GM06990 (cell line): ENCODE results near the gene NT5C3A.
"Not testable (repeated sequence)": the region's sequence is repeated elsewhere in the genome, so short reads cannot be mapped to it uniquely, and the experiment has no call there.

Experiments used
- DNase-seq: peaks from one replicate; pipeline ENCODE4 v3.0.0-alpha.2; 2011; ENCODE audit not compliant: insufficient read length; ENCODE audit errors: extremely low read depth
- H3K27me3 ChIP-seq: replicated peaks from 2 replicates; pipeline ENCODE4 v1.6.0; 2011; ENCODE audit warnings: low read length; ENCODE audit not compliant: control insufficient read depth, insufficient read depth
- H3K36me3 ChIP-seq: 2 replicates; pipeline ENCODE4 v1.5.1; 2011; ENCODE audit warnings: low read length; ENCODE audit not compliant: control insufficient read depth, insufficient read depth
- H3K4me3 ChIP-seq: replicated peaks from 2 replicates; pipeline ENCODE4 v1.5.1; 2011; ENCODE audit warnings: low read depth, mild to moderate bottlenecking, control low read depth, low read length
- TF ChIP-seq, protein P1 (sequence below): IDR thresholded peaks from 2 replicates; pipeline ENCODE4 v1.5.1; 2011; ENCODE audit warnings: low read length, control low read depth, mild to moderate bottlenecking, inconsistent platforms; ENCODE audit not compliant: insufficient read depth, poor library complexity, severe bottlenecking

NT5C3A gene

DNA sequence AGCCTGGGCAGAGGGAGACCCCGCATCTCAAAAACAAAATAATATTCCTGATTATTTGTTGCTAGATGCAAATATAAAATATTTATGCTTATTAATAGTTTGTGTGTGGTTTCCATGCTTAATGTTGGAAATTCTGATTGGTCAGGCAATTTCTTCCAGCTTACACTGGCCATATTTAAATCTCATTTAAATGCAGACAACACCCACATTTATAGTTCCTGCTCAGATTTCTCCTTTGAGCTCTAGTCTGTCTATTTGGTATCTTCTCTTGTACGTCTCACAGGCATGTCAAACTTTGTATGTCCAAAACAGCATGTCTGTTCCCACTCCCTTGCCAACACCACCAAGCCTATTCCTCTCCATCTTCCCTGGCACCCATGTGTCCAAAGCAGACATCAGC is 52.8 kb downstream of the NT5C3A start:
- H3K36me3 ChIP-seq: peaks cover 7% of the 10 kb centered on the region

DNA sequence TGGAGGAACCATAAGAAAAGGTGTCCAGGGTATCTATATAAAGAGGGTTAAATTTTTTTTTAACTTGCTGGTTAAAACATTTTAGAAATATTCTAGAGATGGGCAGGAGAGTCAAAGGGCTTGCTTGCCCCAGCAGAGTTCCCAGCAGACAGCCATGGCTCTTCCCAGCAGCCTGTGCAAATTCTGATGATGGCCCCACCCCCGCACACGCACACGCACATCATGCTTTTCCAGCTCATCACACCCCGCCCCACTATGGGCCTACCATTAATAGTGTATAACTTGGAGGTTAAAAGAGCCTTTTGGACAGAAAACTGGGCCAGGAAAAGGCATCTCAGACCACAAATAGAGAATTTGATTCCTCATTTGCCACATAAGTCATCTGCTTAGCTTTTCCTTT is 56.9 kb downstream of the NT5C3A start:
- H3K27me3 ChIP-seq, H3K36me3 ChIP-seq, H3K4me3 ChIP-seq, DNase-seq: not testable (repeated sequence)

More for the DNA sequence above, 52.8 kb downstream of the NT5C3A start:
- no peak for DNase-seq
- Histone ChIP-seq H3K4me3 (no peak overlapping the region), H3K27me3 (no peaks in the 10 kb centered on the region)
- TF ChIP-seq, protein P1, sequence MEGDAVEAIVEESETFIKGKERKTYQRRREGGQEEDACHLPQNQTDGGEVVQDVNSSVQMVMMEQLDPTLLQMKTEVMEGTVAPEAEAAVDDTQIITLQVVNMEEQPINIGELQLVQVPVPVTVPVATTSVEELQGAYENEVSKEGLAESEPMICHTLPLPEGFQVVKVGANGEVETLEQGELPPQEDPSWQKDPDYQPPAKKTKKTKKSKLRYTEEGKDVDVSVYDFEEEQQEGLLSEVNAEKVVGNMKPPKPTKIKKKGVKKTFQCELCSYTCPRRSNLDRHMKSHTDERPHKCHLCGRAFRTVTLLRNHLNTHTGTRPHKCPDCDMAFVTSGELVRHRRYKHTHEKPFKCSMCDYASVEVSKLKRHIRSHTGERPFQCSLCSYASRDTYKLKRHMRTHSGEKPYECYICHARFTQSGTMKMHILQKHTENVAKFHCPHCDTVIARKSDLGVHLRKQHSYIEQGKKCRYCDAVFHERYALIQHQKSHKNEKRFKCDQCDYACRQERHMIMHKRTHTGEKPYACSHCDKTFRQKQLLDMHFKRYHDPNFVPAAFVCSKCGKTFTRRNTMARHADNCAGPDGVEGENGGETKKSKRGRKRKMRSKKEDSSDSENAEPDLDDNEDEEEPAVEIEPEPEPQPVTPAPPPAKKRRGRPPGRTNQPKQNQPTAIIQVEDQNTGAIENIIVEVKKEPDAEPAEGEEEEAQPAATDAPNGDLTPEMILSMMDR: no peak

DNA sequence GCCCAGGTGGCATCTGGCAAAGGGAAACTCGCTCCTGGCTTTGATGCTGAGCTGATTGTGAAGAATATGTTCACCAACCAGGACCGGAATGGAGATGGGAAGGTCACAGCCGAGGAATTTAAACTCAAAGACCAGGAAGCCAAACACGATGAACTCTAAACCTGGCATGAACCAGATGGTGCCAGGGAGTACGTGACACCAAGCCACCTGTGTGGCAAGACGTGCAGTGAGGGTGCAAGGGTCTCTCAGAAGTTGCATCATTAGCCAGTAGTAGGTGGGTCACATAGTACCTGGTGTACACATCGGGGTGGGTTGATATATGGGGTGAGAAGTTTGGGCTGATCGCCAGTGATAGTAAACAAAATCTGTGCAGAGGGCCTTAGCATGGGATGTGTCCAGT is 57.4 kb downstream of the NT5C3A start:
- H3K4me3 ChIP-seq, H3K36me3 ChIP-seq, H3K27me3 ChIP-seq, DNase-seq: not testable (repeated sequence)

DNA sequence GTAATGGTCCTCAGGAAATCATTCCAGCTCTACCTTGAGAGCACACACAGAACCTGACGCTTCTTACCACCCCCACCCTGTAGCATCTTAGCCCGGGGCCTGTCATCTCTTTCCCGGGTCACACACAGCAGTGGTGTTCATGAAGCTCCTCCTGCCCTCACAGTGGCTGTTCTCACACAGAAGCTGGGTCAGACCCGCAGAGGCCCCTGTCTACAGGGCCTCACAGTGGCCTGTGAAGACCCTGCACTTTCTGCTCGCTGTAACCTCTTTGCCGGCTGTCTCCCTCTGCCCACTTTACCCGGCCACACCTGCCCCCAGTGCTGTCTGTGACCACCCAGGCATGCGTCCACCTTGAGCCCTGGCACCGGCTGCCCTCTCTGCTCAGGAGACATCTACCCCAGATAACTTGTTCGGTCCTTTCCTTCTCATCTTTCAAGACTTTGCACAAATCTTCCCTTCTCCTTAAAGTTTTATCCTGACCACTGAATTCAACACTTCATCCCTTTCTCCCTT is 58.4 kb downstream of the NT5C3A start:
- H3K27me3 ChIP-seq, H3K4me3 ChIP-seq, DNase-seq, H3K36me3 ChIP-seq: not testable (repeated sequence)

DNA sequence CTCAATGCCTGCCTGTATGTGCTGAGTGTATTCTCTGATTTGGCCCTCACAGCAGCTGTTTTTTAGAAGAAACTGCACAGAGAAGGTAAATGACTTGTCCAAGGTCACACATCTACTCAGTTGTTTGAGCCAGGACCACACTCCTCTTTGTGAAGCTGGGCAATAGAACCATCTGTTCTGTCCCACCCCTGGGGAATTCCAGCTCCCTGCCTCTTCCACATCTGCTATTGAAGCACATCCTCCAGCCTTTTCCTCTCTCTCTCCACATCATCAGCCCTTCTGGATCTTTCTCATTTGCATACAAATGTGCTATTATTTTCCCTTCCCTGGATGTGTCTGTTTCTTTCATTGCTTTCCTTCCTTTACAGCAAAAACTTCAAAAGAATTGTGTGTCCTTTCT is 59.5 kb downstream of the NT5C3A start:
- not testable (repeated sequence) for H3K36me3 ChIP-seq, H3K4me3 ChIP-seq, H3K27me3 ChIP-seq, DNase-seq

DNA sequence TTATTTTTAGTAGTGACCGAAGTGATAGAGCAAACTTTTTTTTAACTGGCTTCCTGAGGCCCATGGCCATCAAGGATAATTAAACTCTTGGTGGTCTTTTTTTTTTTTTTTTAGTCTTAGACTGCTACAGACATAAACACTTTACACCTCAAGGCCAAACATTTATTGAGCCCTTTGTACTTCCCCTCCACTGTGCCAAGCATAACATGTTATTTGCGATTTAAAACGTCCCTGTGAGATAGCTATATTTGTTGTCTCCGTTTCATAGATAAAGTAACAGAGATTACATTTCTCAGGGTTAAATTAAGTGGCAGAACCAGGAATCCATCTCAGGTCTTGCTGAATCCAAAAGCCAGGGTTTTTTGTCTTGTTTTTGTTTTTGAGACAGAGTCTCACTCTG is 63.2 kb downstream of the NT5C3A start:
- not testable (repeated sequence) for H3K4me3 ChIP-seq, H3K27me3 ChIP-seq, H3K36me3 ChIP-seq, DNase-seq

DNA sequence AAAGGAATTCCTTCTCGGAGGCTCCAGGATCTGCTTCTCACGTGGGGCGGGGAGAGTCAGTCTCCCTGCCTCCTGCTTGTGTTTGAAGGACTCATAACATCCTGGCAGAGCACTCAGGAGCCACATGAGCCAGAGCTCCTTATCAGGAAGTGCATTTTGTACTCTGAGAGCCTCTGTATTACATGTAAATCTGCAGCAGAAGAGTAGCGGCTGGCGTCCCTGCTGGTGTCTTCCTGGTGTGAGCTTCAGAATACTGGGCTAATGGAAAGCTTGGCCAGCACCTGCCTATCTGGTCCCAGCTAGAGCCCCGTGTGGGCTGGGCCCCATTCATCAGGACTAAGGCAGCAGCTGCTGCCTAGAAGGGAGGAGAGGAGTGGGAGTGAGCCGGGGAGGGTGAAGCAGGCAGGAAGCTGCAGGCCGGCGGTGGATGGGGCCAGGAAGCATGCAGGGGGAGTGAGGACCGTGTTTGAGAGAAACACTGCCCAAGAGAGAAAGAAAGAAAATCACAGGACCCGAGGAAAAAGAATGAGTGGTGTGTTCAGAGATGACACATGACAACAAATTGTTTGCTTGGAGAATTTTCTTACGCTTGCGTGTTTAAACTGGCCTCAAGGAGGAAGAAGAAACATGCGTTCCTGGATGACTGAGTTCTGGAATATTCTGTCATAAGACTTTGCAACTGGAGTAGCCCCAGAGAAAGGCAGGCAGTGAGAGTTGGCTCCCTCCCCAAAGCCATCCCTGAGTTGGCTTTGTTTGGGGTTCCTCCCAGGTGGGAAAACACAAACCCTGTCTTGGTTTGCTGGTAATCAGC is 64.0 kb downstream of the NT5C3A start:
- not testable (repeated sequence) for DNase-seq, H3K4me3 ChIP-seq

DNA sequence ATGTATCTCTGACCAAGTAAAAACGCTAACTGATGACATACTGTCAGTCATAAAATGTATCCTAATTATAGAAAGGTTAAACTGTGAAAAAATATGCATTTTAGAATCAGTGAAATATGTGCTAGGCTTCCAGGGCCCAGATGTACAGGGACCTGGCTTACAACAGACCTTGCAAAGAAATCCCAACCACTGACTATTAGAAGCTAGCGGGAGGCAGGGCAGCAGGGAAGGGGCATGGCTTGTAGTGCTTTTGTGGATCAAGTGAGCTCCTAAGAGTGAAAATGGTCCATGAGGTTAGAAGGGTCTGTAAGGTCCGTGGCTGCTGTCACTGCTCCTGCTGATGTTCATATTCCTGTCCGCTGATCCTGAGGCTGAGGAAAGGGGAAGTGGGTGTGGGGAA is 64.6 kb downstream of the NT5C3A start:
- H3K27me3 ChIP-seq, DNase-seq, H3K4me3 ChIP-seq, H3K36me3 ChIP-seq: not testable (repeated sequence)

More for the DNA sequence above, 64.0 kb downstream of the NT5C3A start:
- H3K27me3 ChIP-seq, H3K36me3 ChIP-seq: not testable (repeated sequence)

DNA sequence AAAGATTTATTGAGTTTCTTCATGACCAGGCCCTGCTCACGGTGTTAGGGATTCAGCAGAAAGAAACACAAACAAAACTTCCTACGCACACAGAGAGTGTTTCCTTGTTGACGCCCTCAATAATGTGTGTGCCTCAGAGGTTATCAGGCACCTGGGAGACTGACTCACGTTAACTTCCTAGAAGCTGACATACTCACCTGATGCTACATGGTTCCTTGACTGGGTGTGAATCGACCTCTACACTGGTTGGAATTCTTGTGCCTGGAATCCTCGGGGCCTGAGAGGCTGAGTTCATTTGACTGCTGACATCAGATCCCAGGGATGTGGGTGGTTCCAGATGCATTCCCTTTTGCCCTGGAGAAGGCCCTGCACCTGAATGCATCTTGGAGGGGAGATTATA is 69.8 kb downstream of the NT5C3A start:
- H3K27me3 ChIP-seq, H3K4me3 ChIP-seq, DNase-seq, H3K36me3 ChIP-seq: not testable (repeated sequence)

DNA sequence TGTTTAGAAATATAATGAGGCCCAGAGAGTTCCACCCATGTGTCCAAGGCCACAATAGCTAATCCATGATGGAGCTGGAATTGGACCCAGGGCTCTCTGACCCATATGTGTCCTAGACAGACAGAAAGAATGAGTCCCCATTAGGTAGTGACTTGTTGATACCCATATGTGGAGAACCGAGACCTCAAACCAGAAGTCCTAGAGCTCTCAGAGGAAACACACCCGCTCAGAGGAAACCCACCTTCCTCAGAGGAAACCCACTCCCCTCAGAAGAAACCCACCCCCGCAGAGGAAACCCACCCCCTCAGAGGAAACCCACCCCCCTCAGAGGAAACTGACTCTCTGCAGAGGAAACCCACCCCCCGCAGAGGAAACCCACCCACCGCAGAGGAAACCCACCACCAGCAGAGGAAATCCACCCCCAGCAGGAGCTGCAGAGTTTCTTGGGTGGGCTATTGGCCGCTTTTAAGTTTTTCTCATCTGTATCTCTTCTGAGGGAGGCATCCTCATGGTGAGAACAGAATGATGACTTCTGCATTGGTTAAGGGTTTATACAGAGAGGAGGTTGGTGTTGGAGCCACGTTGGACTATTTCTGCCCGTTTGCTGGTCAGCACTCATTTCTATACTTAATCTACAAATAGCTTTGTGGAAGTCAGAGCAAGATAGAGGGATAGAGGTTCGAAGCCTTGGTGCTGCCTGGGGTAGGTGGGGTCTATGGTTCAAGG is 70.4 kb downstream of the NT5C3A start:
- not testable (repeated sequence) for H3K27me3 ChIP-seq, DNase-seq, H3K36me3 ChIP-seq, H3K4me3 ChIP-seq

DNA sequence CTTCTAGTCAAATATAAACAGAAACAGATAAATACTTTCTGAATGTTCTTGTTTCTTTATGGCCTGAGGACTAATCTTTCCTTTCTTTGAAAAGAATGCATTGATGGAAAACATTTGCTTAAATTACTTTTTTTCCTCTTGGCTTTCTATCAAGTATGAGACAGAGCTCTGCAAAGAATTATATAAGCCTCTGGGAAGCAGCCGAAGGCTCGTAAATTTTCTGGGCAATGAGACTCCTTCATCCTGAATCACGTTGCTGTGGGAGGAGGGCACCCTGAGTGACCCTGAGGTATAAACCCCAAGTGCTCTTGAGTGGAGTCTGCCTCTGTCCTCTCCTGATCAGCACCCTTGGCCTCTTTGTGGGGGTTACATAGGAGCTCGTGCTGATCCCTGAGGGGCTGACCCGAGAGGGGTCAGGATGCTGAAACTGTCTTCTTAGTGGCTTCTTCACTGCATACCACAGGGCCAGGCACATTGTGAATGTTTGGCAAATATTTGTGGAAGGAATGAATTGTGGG is 71.4 kb downstream of the NT5C3A start:
- not testable (repeated sequence) for DNase-seq, H3K36me3 ChIP-seq, H3K27me3 ChIP-seq

DNA sequence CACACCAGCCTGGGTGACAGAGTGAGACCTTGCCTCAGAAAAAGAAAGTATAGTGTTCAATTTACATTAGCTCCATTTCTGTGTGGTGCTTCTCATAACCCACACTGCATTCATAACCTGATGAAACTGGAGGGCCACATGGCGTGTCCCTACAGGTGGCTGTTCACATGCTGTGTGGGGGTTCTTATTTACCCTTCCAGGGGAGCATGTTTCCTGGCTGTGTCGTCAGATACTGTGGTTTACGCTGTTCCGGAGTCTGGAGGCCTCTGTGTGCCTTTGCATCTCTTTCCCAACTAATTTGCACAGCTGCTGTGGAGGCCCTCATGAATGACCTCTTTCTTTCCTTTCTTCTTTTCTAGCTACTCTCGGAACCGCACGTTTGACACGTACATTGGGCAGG is 74.4 kb downstream of the NT5C3A start:
- not testable (repeated sequence) for H3K36me3 ChIP-seq, H3K27me3 ChIP-seq, H3K4me3 ChIP-seq, DNase-seq

More for the DNA sequence above, 71.4 kb downstream of the NT5C3A start:
- not testable (repeated sequence) for H3K4me3 ChIP-seq

DNA sequence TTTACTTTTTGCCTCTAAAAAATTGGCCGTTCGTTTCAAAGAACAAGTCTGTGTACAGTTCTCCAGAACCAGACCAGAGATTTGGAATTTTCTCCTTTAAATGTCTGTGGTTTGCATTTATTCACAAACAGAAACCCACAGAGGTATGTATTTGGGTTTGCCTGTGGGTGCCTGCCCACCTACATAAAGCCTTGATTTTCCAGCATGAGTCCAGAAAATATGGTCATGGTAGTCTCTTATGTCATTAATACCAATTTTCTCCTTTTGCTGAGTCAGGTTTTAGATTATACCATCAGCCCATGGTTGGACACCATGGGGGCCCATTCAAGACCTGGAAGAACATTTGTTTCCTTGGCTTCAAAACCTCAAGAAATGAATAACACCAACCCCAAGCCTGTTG is 82.7 kb downstream of the NT5C3A start:
- H3K4me3 ChIP-seq, H3K36me3 ChIP-seq, DNase-seq, H3K27me3 ChIP-seq: not testable (repeated sequence)
